ENCODE data around the gene CCDC201.
"Not testable (repeated sequence)": the region's sequence is repeated elsewhere in the genome, so short reads cannot be mapped to it uniquely, and the experiment has no call there.

Gene CCDC201

DNA sequence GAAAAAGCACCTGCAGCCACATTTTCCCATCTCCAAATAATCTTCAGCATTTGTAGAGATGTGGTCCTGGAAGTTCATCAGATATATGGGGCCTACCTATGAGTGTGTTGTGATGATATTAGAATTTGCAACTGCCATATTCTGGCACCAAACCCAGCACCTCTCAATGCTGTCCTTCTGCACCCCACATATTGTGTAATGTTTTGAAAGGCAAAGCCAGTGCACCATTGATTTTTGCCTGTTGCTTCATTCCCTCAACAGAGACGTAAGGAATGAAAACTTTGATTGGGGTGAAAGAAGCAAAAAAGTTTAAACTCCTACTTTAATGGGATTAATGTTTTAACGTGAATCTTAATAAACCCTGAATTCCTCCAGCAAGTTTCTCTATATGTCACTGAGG is 34.0 kb downstream of the CCDC201 start:
- not testable (repeated sequence) for DNase-seq (ENCODE audit: low read depth, low spot score); H3K4me3 ChIP-seq (ENCODE audit: low read length)

DNA sequence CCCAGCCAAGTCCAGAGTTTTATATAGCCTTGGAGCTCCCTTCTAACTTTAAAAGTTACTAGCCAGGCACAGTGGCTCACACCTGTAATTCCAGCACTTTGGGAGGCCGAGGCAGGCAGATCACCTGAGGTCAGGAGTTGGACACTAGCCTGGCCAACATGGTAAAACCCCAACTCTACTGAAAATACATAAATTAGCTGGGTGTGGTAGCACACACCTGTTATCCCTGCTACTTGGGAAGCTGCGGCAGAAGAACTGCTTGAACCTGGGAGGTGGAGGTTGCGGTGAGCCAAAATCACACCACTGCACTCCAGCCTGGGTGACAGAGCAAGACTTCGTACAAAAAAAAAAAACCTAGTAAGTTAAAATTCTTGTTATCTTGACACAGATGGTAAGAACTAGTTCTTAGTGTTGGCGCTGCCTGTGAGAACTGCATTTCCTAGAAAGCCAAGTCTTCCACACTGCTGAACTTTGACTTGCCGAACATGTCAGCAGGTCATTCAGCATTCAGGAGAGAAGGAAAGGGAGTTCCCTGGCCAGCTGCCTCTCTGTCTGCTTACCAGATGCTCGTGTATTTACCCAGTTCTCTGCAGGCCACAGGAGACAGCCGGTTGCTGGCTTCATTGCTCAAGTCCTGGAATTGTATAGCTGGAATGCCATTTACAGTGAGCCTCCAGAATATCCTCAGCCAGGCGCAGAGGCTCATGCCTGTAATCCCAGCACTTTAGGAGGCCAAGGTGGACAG is 40.3 kb downstream of the CCDC201 start:
- DNase-seq (ENCODE audit: low read depth, low spot score); H3K4me3 ChIP-seq (ENCODE audit: low read length): not testable (repeated sequence)

DNA sequence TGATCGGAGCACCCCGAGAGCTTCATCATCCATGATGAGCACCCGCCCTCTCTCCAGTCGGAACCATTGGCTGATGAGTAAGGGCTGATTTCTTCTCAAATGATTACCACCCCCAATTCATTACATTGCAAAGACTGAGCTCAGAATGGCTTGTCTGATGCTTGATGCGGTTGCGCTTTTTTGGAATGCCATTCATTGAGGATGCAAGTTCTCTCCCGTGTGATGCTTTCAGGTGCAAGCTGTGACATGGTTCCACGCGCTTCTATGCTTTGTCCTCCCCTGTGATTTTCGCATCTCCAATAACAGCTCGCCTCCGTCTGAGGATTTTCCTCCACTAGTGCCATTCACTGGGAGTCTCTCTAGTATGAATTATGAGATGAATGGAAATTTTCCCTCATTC is 43.0 kb downstream of the CCDC201 start:
- not testable (repeated sequence) for H3K4me3 ChIP-seq (ENCODE audit: low read length); DNase-seq (ENCODE audit: low read depth, low spot score)

DNA sequence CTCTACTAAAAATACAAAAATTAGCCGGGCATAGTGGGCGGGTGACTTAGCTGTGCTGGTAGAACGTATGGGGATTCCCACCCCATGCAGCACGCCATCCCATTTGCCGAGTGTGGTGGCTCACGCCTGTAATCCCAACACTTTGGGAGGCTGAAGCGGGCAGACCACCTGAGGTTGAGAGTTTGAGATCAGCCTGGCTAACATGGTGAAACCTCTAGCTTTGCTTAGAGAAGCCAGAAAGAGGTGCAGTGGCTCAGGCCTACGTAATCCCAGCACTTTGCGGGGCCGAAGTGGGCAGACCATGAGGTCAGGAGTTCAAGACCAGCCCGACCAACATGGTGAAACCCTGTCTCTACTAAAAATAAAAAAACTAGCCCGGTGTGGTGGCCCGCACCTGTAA is 45.2 kb downstream of the CCDC201 start:
- DNase-seq (ENCODE audit: low read depth, low spot score); H3K4me3 ChIP-seq (ENCODE audit: low read length): not testable (repeated sequence)

DNA sequence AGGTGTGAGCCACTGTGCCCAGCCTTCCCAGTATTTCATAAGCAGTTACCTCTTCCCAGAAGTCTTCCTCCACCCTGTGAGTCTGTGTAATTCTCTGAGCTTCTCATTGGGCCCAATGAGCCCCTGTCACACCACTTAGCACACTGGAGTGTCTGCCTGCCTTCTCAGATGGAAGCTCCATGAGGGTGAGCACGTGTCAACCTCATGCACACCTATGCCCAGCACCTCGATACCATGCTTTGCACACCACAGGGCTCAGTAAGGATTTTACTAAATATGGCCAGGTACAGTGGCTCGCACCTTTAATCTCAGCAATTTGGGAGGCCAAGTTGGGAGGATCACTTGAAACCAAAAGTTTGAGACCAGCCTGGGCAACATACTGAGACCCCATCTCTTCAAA is 46.3 kb downstream of the CCDC201 start:
- not testable (repeated sequence) for H3K4me3 ChIP-seq (ENCODE audit: low read length); DNase-seq (ENCODE audit: low read depth, low spot score)

DNA sequence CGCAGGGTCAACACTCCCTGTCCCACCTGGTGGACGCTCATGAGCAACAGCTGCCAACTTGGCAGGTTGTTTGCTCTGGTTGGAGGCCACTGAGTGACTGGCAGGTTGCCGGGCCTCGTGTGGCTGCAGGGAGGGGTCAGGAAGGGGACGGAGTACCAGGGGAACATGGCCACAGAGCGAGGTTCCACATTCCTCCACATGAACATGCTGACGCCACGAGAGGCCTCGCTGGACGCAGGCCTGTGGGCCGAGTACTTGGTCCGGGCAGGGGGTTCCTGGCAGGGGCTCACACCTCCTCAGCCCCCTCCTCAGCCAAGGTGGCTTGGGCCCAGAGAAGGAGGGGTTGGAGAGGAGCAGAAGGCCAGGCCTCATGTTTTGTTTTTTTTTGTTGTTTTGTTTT is 54.1 kb downstream of the CCDC201 start:
- H3K4me3 ChIP-seq (ENCODE audit: low read length); DNase-seq (ENCODE audit: low read depth, low spot score): not testable (repeated sequence)

DNA sequence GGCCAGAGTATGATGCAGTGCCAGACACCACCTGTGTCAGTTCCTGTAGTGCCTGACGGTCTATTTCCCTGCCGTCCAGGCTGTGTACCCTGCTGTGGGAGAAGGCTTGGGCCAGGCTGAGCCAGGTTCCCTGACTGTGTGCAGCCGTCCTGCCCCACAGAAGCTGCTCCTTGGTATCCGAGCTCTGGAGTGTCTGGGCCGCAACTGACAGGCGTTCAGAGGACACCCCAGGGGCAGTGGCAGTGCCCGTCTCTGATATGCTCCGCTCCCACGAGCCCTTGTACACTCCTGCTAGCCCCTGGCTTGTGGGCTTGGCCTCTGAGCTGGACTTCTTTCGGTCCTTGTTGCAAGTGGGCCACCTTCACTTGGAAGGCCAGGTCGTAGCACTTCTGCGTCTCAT is 55.0 kb downstream of the CCDC201 start:
- not testable (repeated sequence) for DNase-seq (ENCODE audit: low read depth, low spot score); H3K4me3 ChIP-seq (ENCODE audit: low read length)

DNA sequence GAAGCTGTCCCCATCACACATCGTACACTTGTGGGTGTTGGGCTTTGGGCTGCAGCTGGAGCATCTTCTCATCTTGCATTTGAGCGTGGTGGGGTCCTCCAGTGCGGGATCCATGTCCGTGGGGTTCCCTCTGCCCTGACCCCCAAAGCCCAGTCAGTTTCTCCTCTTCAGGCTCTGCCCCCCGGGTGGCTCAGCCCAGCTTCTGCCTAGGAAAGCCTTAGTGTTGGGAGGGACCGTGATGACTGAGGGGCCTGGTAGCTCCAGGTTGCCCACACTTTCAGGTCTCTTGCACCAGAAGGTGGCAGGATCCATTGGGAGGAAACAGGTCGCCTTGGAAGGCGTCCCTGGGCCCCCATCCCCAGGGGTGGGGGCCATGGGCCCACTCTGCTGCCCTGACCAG is 55.9 kb downstream of the CCDC201 start:
- H3K4me3 ChIP-seq (ENCODE audit: low read length); DNase-seq (ENCODE audit: low read depth, low spot score): not testable (repeated sequence)

DNA sequence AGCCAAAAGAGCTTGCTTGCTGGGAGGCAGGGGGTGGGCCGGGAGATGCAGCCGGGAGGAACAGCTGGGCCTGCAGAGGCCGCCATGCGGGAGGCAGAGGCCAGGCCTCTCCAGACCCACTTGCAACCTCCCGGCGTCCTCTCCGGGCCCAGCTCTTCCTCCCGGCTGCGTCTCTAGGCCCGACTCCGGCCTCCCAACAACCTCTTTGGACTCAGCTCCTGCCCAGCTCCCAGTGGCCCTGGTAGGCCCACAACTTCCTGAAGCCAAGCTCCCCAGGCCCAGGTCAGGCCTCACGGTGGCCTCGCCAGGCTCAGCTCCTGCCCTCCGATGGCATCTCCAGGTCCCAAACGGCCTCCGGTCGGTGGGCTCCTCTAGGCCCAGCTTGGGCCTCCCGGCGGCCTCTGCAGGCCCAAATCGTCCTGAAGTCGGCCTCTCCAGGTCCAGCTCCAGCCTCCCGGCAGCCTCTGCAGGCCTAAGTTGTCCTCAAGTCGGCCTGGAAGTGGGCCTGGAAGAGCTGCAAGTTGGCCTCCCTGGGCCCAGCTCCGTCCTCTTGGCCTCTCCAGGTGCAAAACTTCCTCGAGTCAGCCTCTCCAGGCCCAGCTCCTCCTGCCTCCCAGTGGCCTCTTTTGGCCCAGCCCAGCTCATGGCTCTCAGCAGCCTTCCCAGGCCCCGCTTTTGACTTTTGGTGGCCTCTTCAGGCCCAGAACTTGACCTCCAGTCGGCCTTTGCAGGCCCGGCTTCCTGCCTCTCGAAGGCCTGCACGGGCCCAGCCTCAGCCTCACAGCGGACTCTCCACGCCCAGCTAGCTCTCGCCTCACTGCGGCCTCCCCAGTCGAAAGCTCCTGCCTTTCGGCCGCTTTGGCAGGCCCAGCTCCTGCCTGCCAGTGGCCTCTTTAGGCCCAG is 58.4 kb downstream of the CCDC201 start:
- not testable (repeated sequence) for H3K4me3 ChIP-seq (ENCODE audit: low read length); DNase-seq (ENCODE audit: low read depth, low spot score)

DNA sequence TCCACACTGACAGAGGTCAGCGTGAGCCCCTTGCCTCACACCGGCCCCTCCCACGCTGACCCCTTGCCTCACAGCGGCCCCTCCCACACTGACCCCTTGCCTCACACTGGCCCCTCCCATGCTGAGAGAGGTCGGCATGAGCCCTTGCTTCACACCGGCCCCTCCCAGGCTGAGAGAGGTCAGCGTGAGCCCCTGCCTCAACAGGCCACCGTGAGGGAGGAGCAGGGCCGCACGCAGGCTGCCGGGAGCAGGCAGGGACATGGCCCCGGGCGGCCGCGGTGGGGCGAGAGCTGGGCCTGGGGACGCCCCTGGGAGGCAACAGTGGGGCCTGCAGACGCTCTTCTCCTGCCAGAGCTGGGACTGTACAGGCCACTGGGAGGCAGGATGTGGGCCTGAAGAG is 59.1 kb downstream of the CCDC201 start:
- not testable (repeated sequence) for DNase-seq (ENCODE audit: low read depth, low spot score); H3K4me3 ChIP-seq (ENCODE audit: low read length)

DNA sequence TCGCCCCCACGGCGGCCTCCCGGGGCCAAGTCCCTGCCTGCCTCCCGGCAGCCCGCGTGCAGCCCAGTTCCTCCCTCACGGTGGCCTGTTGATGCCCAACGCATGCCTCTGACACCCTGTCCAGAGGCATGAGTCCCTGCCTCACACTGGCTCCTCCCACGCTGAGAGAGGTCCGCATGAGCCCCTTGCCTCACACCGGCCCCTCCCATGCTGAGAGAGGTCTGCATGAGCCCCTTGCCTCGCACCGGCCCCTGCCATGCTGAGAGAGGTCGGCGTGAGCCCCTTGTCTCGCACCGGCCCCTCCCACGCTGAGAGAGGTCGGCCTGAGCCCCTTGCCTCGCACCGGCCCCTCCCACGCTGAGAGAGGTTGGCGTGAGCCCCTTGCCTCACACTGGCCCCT is 59.9 kb downstream of the CCDC201 start:
- H3K4me3 ChIP-seq (ENCODE audit: low read length), result no peak overlapping the region
- no peak for DNase-seq (ENCODE audit: low read depth, low spot score)

DNA sequence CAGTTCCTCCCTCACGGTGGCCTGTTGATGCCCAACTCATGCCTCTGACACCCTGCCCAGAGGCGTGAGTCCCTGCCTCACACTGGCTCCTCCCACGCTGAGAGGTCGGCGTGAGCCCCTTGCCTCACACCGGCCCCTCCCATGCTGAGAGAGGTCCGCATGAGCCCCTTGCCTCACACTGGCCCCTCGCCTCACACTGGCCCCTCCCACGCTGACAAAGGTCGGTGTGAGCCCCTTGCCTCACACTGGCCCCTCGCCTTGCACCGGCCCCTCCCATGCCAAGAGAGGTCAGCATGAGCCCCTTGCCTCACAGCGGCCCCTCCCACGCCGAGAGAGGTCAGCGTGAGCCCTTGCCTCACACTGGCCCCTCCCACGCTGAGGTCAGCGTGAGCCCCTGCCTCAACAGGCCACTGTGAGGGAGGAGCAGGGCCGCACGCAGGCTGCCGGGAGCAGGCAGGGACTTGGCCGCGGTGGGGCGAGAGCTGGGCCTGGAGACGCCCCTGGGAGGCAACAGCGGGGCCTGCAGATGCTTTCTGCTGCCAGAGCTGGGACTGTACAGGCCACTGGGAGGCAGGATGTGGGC is 61.1 kb downstream of the CCDC201 start:
- H3K4me3 ChIP-seq (ENCODE audit: low read length); DNase-seq (ENCODE audit: low read depth, low spot score): not testable (repeated sequence)

DNA sequence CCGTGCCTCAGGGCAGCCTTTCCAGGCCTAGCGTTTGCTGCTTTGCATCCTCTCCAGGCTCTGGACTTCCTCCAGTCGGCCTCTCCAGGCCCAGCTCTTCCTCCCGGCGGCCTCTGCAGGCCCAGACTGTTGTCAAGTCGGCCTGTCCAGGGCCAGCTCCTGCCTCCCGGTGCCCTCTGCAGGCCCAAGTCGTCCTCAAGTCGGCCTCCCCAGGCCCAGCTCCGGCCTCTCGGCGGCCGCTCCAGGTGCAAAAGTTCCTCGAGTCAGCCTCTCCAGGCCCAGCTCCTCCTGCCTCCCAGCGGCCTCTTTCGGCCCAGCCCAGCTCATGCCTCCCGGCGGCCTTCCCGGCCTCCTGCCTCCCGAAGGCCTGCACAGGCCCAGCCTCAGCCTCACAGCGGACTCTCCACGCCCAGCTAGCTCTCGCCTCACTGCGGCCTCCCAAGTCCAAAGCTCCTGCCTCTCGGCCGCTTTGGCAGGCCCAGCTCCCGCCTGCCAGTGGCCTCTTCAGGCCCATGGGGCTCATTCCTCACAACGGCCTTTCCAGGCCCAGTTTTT is 62.4 kb downstream of the CCDC201 start:
- not testable (repeated sequence) for DNase-seq (ENCODE audit: low read depth, low spot score); H3K4me3 ChIP-seq (ENCODE audit: low read length)

Measured in Jurkat, Clone E6-1 (cell line).